MM.1S (cell line): ENCODE results near the gene MAN1C1.

Experiments
- DNase-seq: peaks from one replicate; pipeline ENCODE4 v3.0.0-alpha.2; 2015
- H2AFZ ChIP-seq: fragments of 300-600 bp; sonication (generic); 2 replicates; pipeline ENCODE4 v1.6.0; 2016; ENCODE audit warnings: antibody characterized with exemption, low read length
- H3F3A ChIP-seq: fragments of 300-600 bp; sonication (generic); 2 replicates; pipeline ENCODE4 v1.6.1; 2016; ENCODE audit warnings: mild to moderate bottlenecking, antibody characterized with exemption, low read length, moderate library complexity, mixed read lengths; ENCODE audit not compliant: insufficient read depth
- H3K27ac ChIP-seq: fragments of 300-600 bp; sonication (generic); 2 replicates; pipeline ENCODE4 v1.5.1; 2016; ENCODE audit warnings: mild to moderate bottlenecking, low read length
- H3K27me3 ChIP-seq: fragments of 300-600 bp; sonication (generic); replicated peaks from 2 replicates; pipeline ENCODE4 v1.6.0; 2016; ENCODE audit warnings: low read length; ENCODE audit not compliant: insufficient read depth
- H3K36me3 ChIP-seq: fragments of 300-600 bp; sonication (generic); replicated peaks from 2 replicates; pipeline ENCODE4 v1.6.1; 2016; ENCODE audit warnings: mild to moderate bottlenecking, low read length, mixed read lengths; ENCODE audit not compliant: insufficient read depth
- H3K4me1 ChIP-seq: fragments of 300-600 bp; sonication (generic); 2 replicates; pipeline ENCODE4 v1.6.1; 2016; ENCODE audit warnings: low read length, mixed read lengths
- H3K4me2 ChIP-seq: fragments of 300-600 bp; sonication (generic); 2 replicates; pipeline ENCODE4 v1.6.0; 2016; ENCODE audit warnings: low read depth, low read length
- H3K4me3 ChIP-seq: fragments of 300-600 bp; sonication (generic); 2 replicates; pipeline ENCODE4 v1.5.1; 2016; ENCODE audit warnings: low read length, mixed read lengths
- H3K79me2 ChIP-seq: fragments of 300-600 bp; sonication (generic); 2 replicates; pipeline ENCODE4 v1.6.1; 2016; ENCODE audit warnings: mixed run types, low read length, mixed read lengths
- H3K9ac ChIP-seq: fragments of 300-600 bp; sonication (generic); 2 replicates; pipeline ENCODE4 v1.6.1; 2016; ENCODE audit warnings: low read length, mixed read lengths
- H3K9me2 ChIP-seq: fragments of 300-600 bp; sonication (generic); replicated peaks from 2 replicates; pipeline ENCODE4 v1.6.1; 2016; ENCODE audit warnings: mild to moderate bottlenecking, low read length, mixed read lengths; ENCODE audit not compliant: insufficient read depth
- H3K9me3 ChIP-seq: fragments of 300-600 bp; sonication (generic); replicated peaks from 2 replicates; pipeline ENCODE4 v1.6.1; 2016; ENCODE audit warnings: mild to moderate bottlenecking, low read length, mixed read lengths; ENCODE audit not compliant: insufficient read depth
- H4K20me1 ChIP-seq: fragments of 300-600 bp; sonication (generic); 2 replicates; pipeline ENCODE4 v1.6.1; 2016; ENCODE audit warnings: mild to moderate bottlenecking, low read length, moderate library complexity, mixed read lengths; ENCODE audit not compliant: insufficient read depth
- CTCF ChIP-seq: fragments of 300-600 bp; sonication (generic); IDR thresholded peaks from 2 replicates; pipeline ENCODE4 v1.5.1; 2016; ENCODE audit warnings: antibody characterized with exemption, low read length, mixed read lengths
- EZH2 ChIP-seq: fragments of 300-600 bp; sonication (generic); optimal IDR thresholded peaks from 2 replicates; pipeline ENCODE3; 2017; ENCODE audit warnings: low read depth, mild to moderate bottlenecking, antibody characterized with exemption, low read length, mixed read lengths
- EZH2phosphoT487 ChIP-seq: fragments of 300-600 bp; sonication (generic); IDR thresholded peaks from 2 replicates; pipeline ENCODE4 v1.6.1; 2018; ENCODE audit warnings: antibody characterized with exemption, low read length

The MAN1C1 gene

DNA sequence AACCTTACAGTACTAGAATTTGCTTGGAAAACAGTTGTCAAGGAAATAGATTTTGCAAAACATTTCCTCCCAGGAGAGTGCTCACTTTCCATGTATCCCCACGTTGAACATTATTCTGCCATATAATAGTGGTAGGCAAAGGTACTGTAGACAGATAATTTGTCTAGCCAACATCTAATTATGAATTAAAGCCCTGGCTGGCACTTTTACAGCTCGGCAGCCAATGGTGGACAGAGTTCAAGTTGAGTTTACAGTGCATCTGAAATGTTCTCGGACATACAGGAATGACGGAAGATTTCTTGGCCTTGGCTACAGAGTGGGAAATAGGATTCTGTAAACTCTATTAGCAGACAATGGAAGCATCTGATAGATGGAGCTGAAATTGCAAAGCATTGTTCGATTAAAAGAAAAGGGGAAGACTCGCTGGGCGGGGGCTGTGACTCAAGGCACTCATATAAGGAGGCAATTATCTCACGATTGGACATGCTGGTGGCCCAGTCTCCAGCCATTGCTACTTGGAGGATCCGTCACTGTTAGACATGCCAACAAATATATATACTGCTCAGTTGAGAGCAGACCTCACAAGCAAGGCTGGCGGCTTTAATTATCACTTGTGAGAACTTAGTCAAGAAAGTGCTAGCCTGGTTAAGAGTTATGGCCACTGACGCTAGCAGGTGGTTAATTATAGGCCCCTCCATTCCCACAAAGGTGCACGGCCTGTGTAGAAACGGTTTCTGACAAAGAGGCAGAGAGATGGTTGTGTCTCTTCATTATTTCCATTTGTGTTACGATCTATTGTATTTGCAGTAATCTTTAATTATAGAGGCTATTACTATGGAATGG lies 48.0 kb downstream of the MAN1C1 start:
- DNase-seq, result no peak
- peaks cover 4% of the 10 kb centered on the region; the same call in 1 of the 2 replicates for H3K4me1 ChIP-seq
- no peaks in the 10 kb centered on the region for H4K20me1 ChIP-seq
- H3K27me3 ChIP-seq, result no peaks in the 10 kb centered on the region
- no peaks in the 10 kb centered on the region for H3F3A ChIP-seq
- H3K79me2 ChIP-seq, result no peaks in the 10 kb centered on the region
- H3K36me3 ChIP-seq, result no peaks in the 10 kb centered on the region
- H3K9me2 ChIP-seq, result no peaks in the 10 kb centered on the region
- no peak overlapping the region for H3K4me3 ChIP-seq
- TF ChIP-seq CTCF (no peak), EZH2 (no peak), EZH2phosphoT487 (no peak)
- H3K9me3 ChIP-seq, result no peaks in the 10 kb centered on the region
- H3K9ac ChIP-seq, result no peak overlapping the region
- H2AFZ ChIP-seq, result no peak overlapping the region
- no peak overlapping the region for H3K4me2 ChIP-seq
- no peak overlapping the region for H3K27ac ChIP-seq

DNA sequence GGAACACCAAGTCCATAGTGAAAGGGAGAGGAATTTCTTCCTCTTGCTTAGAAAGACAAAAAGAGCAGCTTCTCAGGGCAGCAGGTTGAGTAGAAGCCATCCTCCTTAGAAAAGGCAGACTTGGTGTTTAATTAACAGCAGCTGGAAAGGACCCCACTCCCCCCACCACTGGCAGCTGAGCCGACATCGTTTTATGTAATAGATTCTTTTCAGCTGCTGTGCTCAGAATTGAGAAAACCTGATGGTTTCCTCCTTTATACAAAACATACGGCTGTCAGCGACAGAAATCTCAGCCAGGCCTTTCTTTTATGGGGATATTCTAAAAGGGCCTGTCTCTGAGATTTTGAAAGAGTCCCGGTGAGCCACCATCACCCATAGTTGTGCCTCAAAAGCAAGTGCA lies 49.9 kb downstream of the MAN1C1 start:
- H3K4me3 ChIP-seq, result no peak overlapping the region
- no peak overlapping the region for H3K4me2 ChIP-seq

DNA sequence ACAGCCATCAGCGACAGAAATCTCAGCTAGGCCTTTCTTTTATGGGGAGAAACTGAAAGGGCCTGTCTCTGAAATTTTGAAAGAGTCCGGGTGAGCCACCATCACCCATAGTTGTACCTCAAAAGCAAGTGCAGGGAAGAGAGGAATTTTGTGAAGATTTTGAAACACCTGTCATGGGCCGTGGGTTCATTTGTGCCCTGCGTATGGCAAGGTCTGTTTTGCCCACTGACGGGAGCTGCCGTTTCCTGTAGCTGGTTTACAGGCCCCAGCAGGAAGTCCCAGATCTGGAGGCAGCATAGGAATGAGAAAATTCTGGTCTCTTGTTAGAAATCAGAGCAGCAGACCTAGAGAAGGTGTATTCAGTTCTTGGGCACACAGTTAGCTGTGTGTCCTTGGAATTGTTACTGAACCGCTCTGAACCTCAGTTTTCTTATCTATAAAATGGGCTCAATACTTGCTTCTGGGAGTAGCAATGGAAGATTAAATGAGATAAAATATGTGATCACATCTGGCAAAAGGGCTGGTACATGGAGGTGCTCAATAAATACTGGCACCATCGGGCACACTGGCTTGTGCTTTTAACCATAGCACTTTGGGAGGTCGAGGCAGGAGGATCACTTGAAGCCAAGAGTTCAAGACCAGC lies 52.5 kb downstream of the MAN1C1 start:
- Histone ChIP-seq H3K4me2 (no peak overlapping the region), H3K9me2 (no peaks in the 10 kb centered on the region)

More for the DNA sequence above, 49.9 kb downstream of the MAN1C1 start:
- H3K36me3 ChIP-seq, result no peaks in the 10 kb centered on the region
- TF ChIP-seq EZH2phosphoT487 (no peak), EZH2 (no peak), CTCF (no peak)
- H3K4me1 ChIP-seq, result peaks cover 1% of the 10 kb centered on the region; the same call in 1 of the 2 replicates
- no peak overlapping the region for H2AFZ ChIP-seq
- no peaks in the 10 kb centered on the region for H3K79me2 ChIP-seq
- H3K27ac ChIP-seq, result no peak overlapping the region
- no peaks in the 10 kb centered on the region for H3K9me3 ChIP-seq
- no peak overlapping the region for H3K9ac ChIP-seq
- H4K20me1 ChIP-seq, result no peaks in the 10 kb centered on the region
- H3F3A ChIP-seq, result no peaks in the 10 kb centered on the region
- H3K9me2 ChIP-seq, result no peaks in the 10 kb centered on the region
- no peak for DNase-seq
- H3K27me3 ChIP-seq, result no peaks in the 10 kb centered on the region

More for the DNA sequence above, 52.5 kb downstream of the MAN1C1 start:
- Histone ChIP-seq H3K79me2 (no peaks in the 10 kb centered on the region), H3F3A (no peaks in the 10 kb centered on the region), H2AFZ (no peak overlapping the region), H3K4me1 (peaks cover 5% of the 10 kb centered on the region), H4K20me1 (no peaks in the 10 kb centered on the region), H3K27me3 (no peaks in the 10 kb centered on the region), H3K9me3 (no peaks in the 10 kb centered on the region), H3K36me3 (no peaks in the 10 kb centered on the region), H3K9ac (no peak overlapping the region), H3K27ac (no peak overlapping the region), H3K4me3 (no peak overlapping the region)
- no peak for DNase-seq
- TF ChIP-seq EZH2phosphoT487 (no peak), CTCF (no peak)
